ENCODE data around the gene ASB14. TPM values are rescaled to one million over a fixed set of nuclear protein-coding genes. Genes with fewer than 3 reads are reported as not detected.

Gene ASB14
- total RNA-seq, 1 donor from 2014 or later: not detected

DNA sequence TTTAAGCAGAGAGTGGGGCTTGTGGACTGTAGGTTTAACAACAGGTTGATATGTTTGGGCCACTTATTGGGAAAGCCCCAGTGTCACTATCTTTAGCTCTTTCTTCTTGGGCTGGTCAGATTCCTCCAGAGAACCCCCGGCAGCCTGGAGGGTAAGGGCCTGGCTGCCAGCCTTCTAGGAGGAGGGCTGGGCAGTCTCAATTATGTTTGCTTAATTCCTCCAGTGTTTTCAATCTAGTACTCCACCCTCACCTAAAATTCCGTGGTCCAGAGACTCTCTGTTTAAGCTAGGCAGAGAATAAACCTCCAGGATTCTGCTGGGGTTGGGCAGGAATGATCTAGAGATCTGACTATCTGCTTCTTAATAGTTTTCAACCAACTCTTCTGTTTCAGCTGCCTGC, 5.3 kb downstream of the ASB14 start:
- TF ChIP-seq, protein P1, sequence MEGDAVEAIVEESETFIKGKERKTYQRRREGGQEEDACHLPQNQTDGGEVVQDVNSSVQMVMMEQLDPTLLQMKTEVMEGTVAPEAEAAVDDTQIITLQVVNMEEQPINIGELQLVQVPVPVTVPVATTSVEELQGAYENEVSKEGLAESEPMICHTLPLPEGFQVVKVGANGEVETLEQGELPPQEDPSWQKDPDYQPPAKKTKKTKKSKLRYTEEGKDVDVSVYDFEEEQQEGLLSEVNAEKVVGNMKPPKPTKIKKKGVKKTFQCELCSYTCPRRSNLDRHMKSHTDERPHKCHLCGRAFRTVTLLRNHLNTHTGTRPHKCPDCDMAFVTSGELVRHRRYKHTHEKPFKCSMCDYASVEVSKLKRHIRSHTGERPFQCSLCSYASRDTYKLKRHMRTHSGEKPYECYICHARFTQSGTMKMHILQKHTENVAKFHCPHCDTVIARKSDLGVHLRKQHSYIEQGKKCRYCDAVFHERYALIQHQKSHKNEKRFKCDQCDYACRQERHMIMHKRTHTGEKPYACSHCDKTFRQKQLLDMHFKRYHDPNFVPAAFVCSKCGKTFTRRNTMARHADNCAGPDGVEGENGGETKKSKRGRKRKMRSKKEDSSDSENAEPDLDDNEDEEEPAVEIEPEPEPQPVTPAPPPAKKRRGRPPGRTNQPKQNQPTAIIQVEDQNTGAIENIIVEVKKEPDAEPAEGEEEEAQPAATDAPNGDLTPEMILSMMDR (IDR thresholded peaks at IDR 0.05): no peak
- H3K4me1 Mint-ChIP-seq: no peaks in the 10 kb centered on the region
- intact Hi-C loops (cut with micrococcal nuclease): no loop called here
- peaks cover 12% of the 10 kb centered on the region for H3K27me3 Mint-ChIP-seq
- no peaks in the 10 kb centered on the region for H3K36me3 Mint-ChIP-seq (ENCODE audit: low read depth)
- no peak overlapping the region for H3K27ac Mint-ChIP-seq
- no peak for ATAC-seq (ENCODE audit: low read depth)
- ChIA-PET CTCF (no interaction called here), POLR2A (no interaction called here)
- H3K4me3 Mint-ChIP-seq: no peak overlapping the region
- DNase-seq: no peak
- H3K9me3 Mint-ChIP-seq: no peaks in the 10 kb centered on the region

DNA sequence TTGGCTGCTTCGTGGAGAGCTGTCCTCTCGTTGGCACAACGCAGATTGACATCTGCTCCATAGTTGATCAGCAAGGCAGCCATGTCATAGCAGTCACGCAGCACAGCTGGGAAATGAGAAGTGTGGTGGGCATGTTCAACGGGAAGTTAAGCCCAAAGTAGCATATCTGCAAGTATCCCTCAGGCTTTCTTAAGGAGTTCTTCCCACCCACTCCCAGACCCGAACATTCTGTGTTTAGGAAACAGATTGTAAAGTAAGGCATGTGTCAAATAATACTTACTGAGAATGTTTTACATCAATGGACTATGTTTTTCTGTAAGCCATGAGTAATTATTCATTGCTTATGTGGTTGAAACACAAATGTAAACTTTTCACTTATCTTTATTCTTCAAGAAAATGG, 9.2 kb downstream of the ASB14 start:
- TF ChIP-seq, protein P1 (IDR thresholded peaks at IDR 0.05): no peak
- H3K9me3 Mint-ChIP-seq: peaks cover 4% of the 10 kb centered on the region
- DNase-seq (no peak), ATAC-seq (ENCODE audit: low read depth) (no peak)
- H3K27me3 Mint-ChIP-seq: no peaks in the 10 kb centered on the region
- H3K4me3 Mint-ChIP-seq: no peak overlapping the region
- H3K36me3 Mint-ChIP-seq (ENCODE audit: low read depth): peaks cover 2% of the 10 kb centered on the region
- H3K4me1 Mint-ChIP-seq: no peaks in the 10 kb centered on the region
- ChIA-PET POLR2A (no interaction called here), CTCF (no interaction called here)
- intact Hi-C loops (cut with micrococcal nuclease): no loop called here
- H3K27ac Mint-ChIP-seq: no peak overlapping the region

DNA sequence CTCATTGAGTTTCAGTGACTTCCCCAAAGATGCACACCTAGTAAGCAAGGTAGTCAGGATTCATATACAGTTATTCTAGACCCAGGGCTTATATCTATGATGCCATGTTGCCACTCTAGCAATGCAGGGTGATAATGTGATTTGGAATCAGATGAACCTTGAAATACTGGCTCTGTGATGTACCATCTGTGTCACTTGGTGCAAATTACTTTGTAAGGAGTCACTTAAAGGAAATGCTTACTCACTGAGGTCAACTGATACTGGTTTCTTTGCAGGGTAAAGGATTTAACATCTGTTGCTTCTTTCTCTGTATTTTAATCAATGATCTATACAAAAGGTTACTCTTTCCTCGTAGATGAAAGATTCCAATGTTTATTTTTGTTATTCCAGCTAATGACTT, 10.8 kb downstream of the ASB14 start:
- H3K4me3 Mint-ChIP-seq: no peak overlapping the region
- ChIA-PET POLR2A (no interaction called here), CTCF (no interaction called here)
- no peak overlapping the region for H3K27ac Mint-ChIP-seq
- intact Hi-C loops (cut with micrococcal nuclease): no loop called here
- ATAC-seq (ENCODE audit: low read depth): no peak
- H3K9me3 Mint-ChIP-seq: peaks cover 4% of the 10 kb centered on the region
- peaks cover 2% of the 10 kb centered on the region for H3K36me3 Mint-ChIP-seq (ENCODE audit: low read depth)
- TF ChIP-seq, protein P1 (IDR thresholded peaks at IDR 0.05): no peak
- H3K4me1 Mint-ChIP-seq: no peaks in the 10 kb centered on the region
- no peaks in the 10 kb centered on the region for H3K27me3 Mint-ChIP-seq
- no peak for DNase-seq

DNA sequence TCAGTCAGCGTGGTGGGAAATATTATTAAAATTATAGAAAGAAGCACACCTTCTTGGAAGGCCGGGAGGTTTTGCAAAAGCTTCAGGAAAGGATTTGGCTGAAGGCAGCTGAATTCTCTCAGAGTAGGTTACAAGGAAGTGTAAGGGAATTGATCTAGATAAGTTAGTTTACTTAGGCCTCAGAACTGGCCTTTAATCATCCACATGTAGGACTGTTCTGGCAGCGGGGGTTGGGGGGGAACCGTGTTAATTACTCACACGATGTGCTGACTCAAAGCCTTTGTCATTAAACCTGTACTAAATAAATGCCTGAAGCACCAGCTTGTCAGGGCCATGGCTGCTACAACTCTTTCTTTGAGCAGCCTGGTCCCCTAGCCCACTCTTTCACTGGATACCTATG, 12.8 kb downstream of the ASB14 start:
- no peak overlapping the region for H3K27ac Mint-ChIP-seq
- DNase-seq (no peak), ATAC-seq (ENCODE audit: low read depth) (no peak)
- H3K4me1 Mint-ChIP-seq: no peaks in the 10 kb centered on the region
- TF ChIP-seq, protein P1 (IDR thresholded peaks at IDR 0.05): no peak
- ChIA-PET POLR2A (no interaction called here), CTCF (no interaction called here)
- H3K4me3 Mint-ChIP-seq: no peak overlapping the region
- H3K27me3 Mint-ChIP-seq: no peaks in the 10 kb centered on the region
- H3K36me3 Mint-ChIP-seq (ENCODE audit: low read depth): peaks cover 6% of the 10 kb centered on the region
- H3K9me3 Mint-ChIP-seq: peaks cover 4% of the 10 kb centered on the region
- intact Hi-C loops (cut with micrococcal nuclease): no loop called here

DNA sequence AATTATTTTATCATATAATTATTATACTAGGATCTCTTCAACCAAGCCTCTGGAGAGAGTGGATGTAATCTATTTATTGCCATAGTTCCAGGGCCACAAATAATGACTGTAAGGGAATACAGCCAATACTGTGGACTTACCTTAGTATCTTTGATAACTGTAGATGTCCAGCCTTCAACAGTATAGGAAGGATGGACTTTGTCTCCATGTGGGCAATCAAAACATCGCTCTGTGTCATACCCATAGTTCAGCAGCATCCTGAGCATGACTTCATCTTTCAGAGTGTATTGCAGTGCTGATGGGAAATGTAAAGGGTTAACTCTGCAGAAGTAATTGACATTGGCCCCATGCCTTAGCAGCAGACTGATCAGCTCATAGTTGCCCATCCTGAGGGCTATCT, 14.2 kb downstream of the ASB14 start:
- ATAC-seq (ENCODE audit: low read depth) (no peak), DNase-seq (no peak)
- Mint-ChIP-seq H3K9me3 (peaks cover 4% of the 10 kb centered on the region), H3K27me3 (no peaks in the 10 kb centered on the region), H3K36me3 (ENCODE audit: low read depth) (peaks cover 14% of the 10 kb centered on the region), H3K27ac (no peak overlapping the region), H3K4me3 (no peak overlapping the region), H3K4me1 (no peaks in the 10 kb centered on the region)
- TF ChIP-seq, protein P1 (IDR thresholded peaks at IDR 0.05): no peak
- ChIA-PET POLR2A (no interaction called here), CTCF (no interaction called here)
- intact Hi-C loops (cut with micrococcal nuclease): no loop called here
